Activated CD4-positive, alpha-beta T cell treated with anti-CD3 and anti-CD28 coated beads, Interleukin-2, amount 50 U/mL, for 1 hour (primary cell): ENCODE measurements around the gene CRYBA2.

ENCODE experiments used
- DNase-seq: peaks from one replicate; pipeline ENCODE4 v3.0.0-alpha.2; 2020

The CRYBA2 gene

DNA sequence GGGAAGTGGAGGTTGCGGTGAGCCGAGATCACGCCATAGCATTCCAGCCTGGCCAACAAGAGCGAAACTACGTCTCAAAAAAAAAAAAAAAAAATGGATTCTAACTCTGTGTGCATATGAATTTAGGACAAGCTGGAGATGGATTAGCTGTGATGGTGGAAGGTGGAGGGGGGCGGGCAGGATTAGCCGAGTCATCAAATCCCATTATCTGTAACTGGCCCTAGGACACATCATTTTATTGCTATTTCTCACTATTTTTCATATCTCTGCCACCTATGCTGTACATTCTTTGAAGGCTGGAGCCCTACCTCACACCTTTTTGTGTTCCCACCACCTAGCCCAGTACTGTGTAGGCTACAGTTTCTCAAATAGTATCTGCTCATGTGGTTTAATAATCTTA is 41.1 kb downstream of the CRYBA2 start:
- no peak for DNase-seq

GRCh38 chr2:218946621-218947020 is 46.6 kb downstream of the CRYBA2 start:
- DNase-seq, result no peak

GRCh38 chr2:218944759-218945404 is 48.3 kb downstream of the CRYBA2 start:
- DNase-seq, result no peak
